ENCODE measurements around the gene TPPP2.

- no peak for TF ChIP-seq CTCF (IDR thresholded peaks at IDR 0.05)
- no peak for TF ChIP-seq ZFX (IDR thresholded peaks at IDR 0.05; ENCODE audit: borderline replicate concordance)
Measured at GRCh38 chr14:21016413-21017190, 13.4 kb upstream of the TPPP2 start.
